HEK293 (cell line): ENCODE measurements around the gene GGNBP2.
A peak's percentile ranks its signal among the peaks of the same experiment; 100 is the strongest.

ENCODE experiments used
- CTCF ChIA-PET: fragments of 350-600 bp; formaldehyde crosslinking; extraction: SDS; loops from one replicate; lab custom pipeline; 2021; ENCODE audit warnings: antibody characterized with exemption; lab: Yijun Ruan, JAX
- POLR2A ChIA-PET: fragments of 300-600 bp; formaldehyde crosslinking; extraction: SDS; loops from one replicate; lab custom pipeline; 2020; ENCODE audit warnings: antibody characterized with exemption, inconsistent platforms; lab: Yijun Ruan, JAX
- H3K27ac ChIP-seq: fragments of 200-500 bp; sonication (Bioruptor generic); 2 replicates; pipeline ENCODE4 v1.5.1; 2014; ENCODE audit warnings: low read depth, low read length, control low read depth, inconsistent platforms; ENCODE audit errors: extremely low read depth
- H3K36me3 ChIP-seq, 2 experiments: fragments of 200-500 bp in 1 of 2; sonication (Bioruptor generic) in 1 of 2; 1 replicate in 1 of 2; 2 replicates in 1 of 2; pipeline ENCODE4 v1.5.1; 2014 to 2017; ENCODE audit warnings: inconsistent platforms in 2 of 2, low read length in 2 of 2; ENCODE audit not compliant: control insufficient read depth in 2 of 2, insufficient read depth in 1 of 2
- H3K4me1 ChIP-seq: fragments of 200-500 bp; sonication (Bioruptor generic); 2 replicates; pipeline ENCODE4 v1.5.1; 2014; ENCODE audit warnings: mild to moderate bottlenecking, low read length, inconsistent platforms; ENCODE audit not compliant: control insufficient read depth, insufficient read depth
- H3K4me3 ChIP-seq: 2 replicates; pipeline ENCODE4 v1.5.1; 2011; ENCODE audit warnings: low read depth, mild to moderate bottlenecking, control low read depth, low read length, moderate library complexity
- H3K9me3 ChIP-seq: fragments of 200-500 bp; sonication (Bioruptor generic); 2 replicates; pipeline ENCODE4 v1.5.1; 2014; ENCODE audit warnings: low read depth, low read length, inconsistent platforms; ENCODE audit not compliant: control insufficient read depth, insufficient read depth
- EGR2 ChIP-seq: fragments of 450-650 bp; formaldehyde crosslinking; IDR thresholded peaks from 2 replicates; pipeline ENCODE4 v1.5.1; 2016; ENCODE audit warnings: low read depth, missing biosample characterization, missing genetic modification characterization
- FEZF1 ChIP-seq: fragments of 450-650 bp; formaldehyde crosslinking; IDR thresholded peaks from 2 replicates; pipeline ENCODE4 v1.5.1; 2016; ENCODE audit warnings: missing biosample characterization, missing genetic modification characterization
- KLF1 ChIP-seq: fragments of 450-650 bp; formaldehyde crosslinking; IDR thresholded peaks from 2 replicates; pipeline ENCODE4 v1.5.1; 2016; ENCODE audit warnings: missing biosample characterization, missing genetic modification characterization
- KLF10 ChIP-seq: fragments of 450-650 bp; IDR thresholded peaks from 2 replicates; pipeline ENCODE4 v1.5.1; 2018; ENCODE audit warnings: missing biosample characterization, mild to moderate bottlenecking, missing genetic modification characterization
- MZF1 ChIP-seq: fragments of 450-650 bp; formaldehyde crosslinking; IDR thresholded peaks from 2 replicates; pipeline ENCODE4 v1.5.1; 2017; ENCODE audit warnings: missing biosample characterization, missing genetic modification characterization, borderline replicate concordance
- SETDB1 ChIP-seq: IDR thresholded peaks from one replicate; pipeline ENCODE4 v1.6.1; 2017; ENCODE audit warnings: mild to moderate bottlenecking, low read length, moderate library complexity, mixed read lengths; ENCODE audit not compliant: insufficient read length
- SP3 ChIP-seq: fragments of 450-650 bp; formaldehyde crosslinking; IDR thresholded peaks from 2 replicates; pipeline ENCODE4 v1.5.1; 2016; ENCODE audit warnings: missing biosample characterization, missing genetic modification characterization
- YY2 ChIP-seq: fragments of 450-650 bp; formaldehyde crosslinking; IDR thresholded peaks from 2 replicates; pipeline ENCODE4 v1.5.1; 2016; ENCODE audit warnings: missing biosample characterization, missing genetic modification characterization
- ZBTB17 ChIP-seq: fragments of 450-650 bp; formaldehyde crosslinking; IDR thresholded peaks from 2 replicates; pipeline ENCODE4 v1.5.1; 2016; ENCODE audit warnings: missing biosample characterization, missing genetic modification characterization
- ZBTB20 ChIP-seq: fragments of 450-650 bp; formaldehyde crosslinking; IDR thresholded peaks from 2 replicates; pipeline ENCODE4 v1.5.1; 2016; ENCODE audit warnings: missing biosample characterization, missing genetic modification characterization
- ZFHX2 ChIP-seq: fragments of 450-650 bp; formaldehyde crosslinking; conservative IDR thresholded peaks from 2 replicates; pipeline ENCODE4 v1.5.1; 2016; ENCODE audit warnings: missing biosample characterization, missing genetic modification characterization
- ZFP37 ChIP-seq: fragments of 450-650 bp; formaldehyde crosslinking; IDR thresholded peaks from 2 replicates; pipeline ENCODE4 v1.5.1; 2016; ENCODE audit warnings: missing biosample characterization, missing genetic modification characterization
- ZNF202 ChIP-seq: fragments of 450-650 bp; formaldehyde crosslinking; IDR thresholded peaks from 2 replicates; pipeline ENCODE4 v1.5.1; 2016; ENCODE audit warnings: missing biosample characterization, missing genetic modification characterization, borderline replicate concordance
- ZNF341 ChIP-seq: fragments of 450-650 bp; formaldehyde crosslinking; IDR thresholded peaks from 2 replicates; pipeline ENCODE4; 2016; ENCODE audit warnings: low read depth, missing biosample characterization, missing genetic modification characterization
- ZNF391 ChIP-seq: fragments of 450-650 bp; formaldehyde crosslinking; IDR thresholded peaks from 2 replicates; pipeline ENCODE4 v1.5.1; 2016; ENCODE audit warnings: low read depth, missing biosample characterization, missing genetic modification characterization, borderline replicate concordance
- ZNF501 ChIP-seq: fragments of 450-650 bp; formaldehyde crosslinking; IDR thresholded peaks from 2 replicates; pipeline ENCODE4 v1.5.1; 2016; ENCODE audit warnings: missing biosample characterization, missing genetic modification characterization
- ZNF560 ChIP-seq: fragments of 450-650 bp; formaldehyde crosslinking; IDR thresholded peaks from 2 replicates; pipeline ENCODE4 v1.5.1; 2017; ENCODE audit warnings: missing biosample characterization, missing genetic modification characterization, borderline replicate concordance
- ZNF600 ChIP-seq: fragments of 450-650 bp; formaldehyde crosslinking; IDR thresholded peaks from 2 replicates; pipeline ENCODE4 v1.5.1; 2016; ENCODE audit warnings: missing biosample characterization, missing genetic modification characterization
- ZNF660 ChIP-seq: fragments of 450-650 bp; IDR thresholded peaks from 2 replicates; pipeline ENCODE4 v1.5.1; 2018; ENCODE audit warnings: missing biosample characterization, mild to moderate bottlenecking, missing genetic modification characterization
- ZNF776 ChIP-seq: fragments of 450-650 bp; formaldehyde crosslinking; IDR thresholded peaks from 2 replicates; pipeline ENCODE4 v1.5.0; 2017; ENCODE audit warnings: missing biosample characterization, missing genetic modification characterization, borderline replicate concordance
- ZNF791 ChIP-seq: fragments of 450-650 bp; formaldehyde crosslinking; IDR thresholded peaks from 2 replicates; pipeline ENCODE4 v1.5.1; 2016; ENCODE audit warnings: missing biosample characterization, missing genetic modification characterization
- TF ChIP-seq, protein P1 (sequence below): fragments of 450-650 bp; formaldehyde crosslinking; IDR thresholded peaks from 2 replicates; pipeline ENCODE4 v1.5.1; 2016; ENCODE audit warnings: missing biosample characterization, missing genetic modification characterization
- TF ChIP-seq, protein P2 (sequence below): IDR thresholded peaks from 2 replicates; pipeline ENCODE4 v1.6.1; 2011; ENCODE audit warnings: mild to moderate bottlenecking, low read depth, low read length, borderline replicate concordance
- TF ChIP-seq, protein P3 (sequence below): fragments of 450-650 bp; formaldehyde crosslinking; IDR thresholded peaks from 2 replicates; pipeline ENCODE4 v1.5.1; 2017; ENCODE audit warnings: missing biosample characterization, missing genetic modification characterization
- TF ChIP-seq, protein P4 (sequence below): fragments of 450-650 bp; formaldehyde crosslinking; IDR thresholded peaks from 2 replicates; pipeline ENCODE4 v1.5.1; 2016; ENCODE audit warnings: missing biosample characterization, missing genetic modification characterization
- TF ChIP-seq, protein P5 (sequence below): fragments of 450-650 bp; formaldehyde crosslinking; conservative IDR thresholded peaks from 2 replicates; pipeline ENCODE4 v1.5.1; 2016; ENCODE audit warnings: low read depth, missing biosample characterization, missing genetic modification characterization

Gene GGNBP2

DNA sequence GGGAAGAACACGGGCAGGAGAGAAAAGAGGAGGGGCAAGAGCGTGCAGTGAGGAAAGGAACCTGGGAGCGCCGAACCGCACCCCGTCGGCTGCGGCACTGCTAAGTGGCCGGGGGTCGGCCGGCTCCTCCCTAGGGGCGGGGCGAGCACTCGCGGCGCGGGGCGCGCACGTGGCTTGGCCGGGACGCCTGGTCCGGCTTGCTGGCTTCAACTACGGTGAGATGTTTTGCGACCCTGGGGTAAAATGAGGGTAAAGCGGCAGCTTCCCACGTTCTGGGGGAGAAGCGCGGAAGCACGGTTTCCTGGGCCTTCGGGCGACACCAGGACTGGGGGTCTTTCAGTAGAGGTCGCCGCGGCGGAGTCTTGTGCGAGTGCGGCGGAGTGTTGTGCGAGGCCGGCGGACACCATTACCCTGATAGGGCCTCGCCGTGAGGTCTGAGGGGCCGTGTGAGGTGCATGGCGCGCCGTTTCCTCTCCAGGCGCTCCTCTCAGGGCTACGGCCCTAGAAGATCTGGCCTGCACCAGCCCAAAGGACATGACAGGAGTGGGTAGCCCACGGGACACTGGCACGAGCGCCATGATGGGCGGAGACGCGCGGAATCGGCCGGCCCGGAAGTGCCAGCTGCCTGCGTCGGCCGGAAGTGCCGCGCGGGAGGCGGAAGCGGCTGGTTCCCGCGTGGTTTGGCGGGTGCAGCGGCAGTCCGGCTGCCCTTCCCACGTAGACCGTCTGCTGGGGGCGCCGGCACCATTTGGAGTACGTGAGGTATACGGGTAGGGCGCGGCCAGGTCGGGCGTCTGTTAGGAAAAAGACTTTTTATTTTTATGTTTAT is 9.7 kb upstream of the GGNBP2 start, which contains the start of the genes MYO19 and PIGW:
TSS of gene MYO19 (minus strand) at position 29 of the 829 bp plus-strand sequence. CDS start 2,330 bp downstream, outside the sequence.
TSS of gene PIGW (plus strand) at position 148 of the 829 bp plus-strand sequence. CDS start 2,115 bp downstream, outside the sequence.
- H3K27ac ChIP-seq: peak within 1 kb of the TSS; percentile 94
- no peaks in the 10 kb centered on the region for H3K9me3 ChIP-seq
- H3K4me3 ChIP-seq: peak within 1 kb of the TSS; percentile 91
- H3K36me3 ChIP-seq: peaks cover 51 to 57% of the 10 kb centered on the region in 2 experiments
- ChIA-PET POLR2A (interaction anchor here (0.6 to 4.5 kb wide), 10 partner anchors 9 to 68 kb away, joined by 3 to 81 read pairs (median 3); partner anchors contain the start of genes DHRS11, GGNBP2 and MRM1), CTCF (interaction anchor here (0.5 to 2.0 kb wide), 12 partner anchors 8 to 559 kb away, joined by 3 to 15 read pairs (median 4); partner anchors contain the start of gene MRM1)
- 0 out of 2 replicates have a peak, but pooled peaks cover 3% of the 10 kb centered on the region for H3K4me1 ChIP-seq
- TF ChIP-seq ZNF776 (tag by site-specific recombination): no peak
- TF ChIP-seq ZNF501 (tag by site-specific recombination): peak; percentile 67; the same call in 1 of the 2 replicates
- no peak for TF ChIP-seq ZNF560 (tag by site-specific recombination)
- peak; percentile 43 for TF ChIP-seq EGR2
- TF ChIP-seq, protein P1, sequence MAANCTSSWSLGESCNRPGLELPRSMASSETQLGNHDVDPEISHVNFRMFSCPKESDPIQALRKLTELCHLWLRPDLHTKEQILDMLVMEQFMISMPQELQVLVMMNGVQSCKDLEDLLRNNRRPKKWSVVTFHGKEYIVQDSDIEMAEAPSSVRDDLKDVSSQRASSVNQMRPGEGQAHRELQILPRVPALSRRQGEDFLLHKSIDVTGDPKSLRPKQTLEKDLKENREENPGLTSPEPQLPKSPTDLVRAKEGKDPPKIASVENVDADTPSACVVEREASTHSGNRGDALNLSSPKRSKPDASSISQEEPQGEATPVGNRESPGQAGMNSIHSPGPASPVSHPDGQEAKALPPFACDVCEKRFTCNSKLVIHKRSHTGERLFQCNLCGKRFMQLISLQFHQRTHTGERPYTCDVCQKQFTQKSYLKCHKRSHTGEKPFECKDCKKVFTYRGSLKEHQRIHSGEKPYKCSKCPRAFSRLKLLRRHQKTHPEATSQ: peak; percentile 41; the same call in 1 of the 2 replicates
- TF ChIP-seq KLF10 (tag by site-specific recombination): peak; percentile 31; the same call in 1 of the 2 replicates
- TF ChIP-seq MZF1 (tag by site-specific recombination): no peak
- TF ChIP-seq ZNF600: peak; percentile 43
- peak; percentile 92 for TF ChIP-seq YY2 (tag by site-specific recombination)
- TF ChIP-seq, protein P2, sequence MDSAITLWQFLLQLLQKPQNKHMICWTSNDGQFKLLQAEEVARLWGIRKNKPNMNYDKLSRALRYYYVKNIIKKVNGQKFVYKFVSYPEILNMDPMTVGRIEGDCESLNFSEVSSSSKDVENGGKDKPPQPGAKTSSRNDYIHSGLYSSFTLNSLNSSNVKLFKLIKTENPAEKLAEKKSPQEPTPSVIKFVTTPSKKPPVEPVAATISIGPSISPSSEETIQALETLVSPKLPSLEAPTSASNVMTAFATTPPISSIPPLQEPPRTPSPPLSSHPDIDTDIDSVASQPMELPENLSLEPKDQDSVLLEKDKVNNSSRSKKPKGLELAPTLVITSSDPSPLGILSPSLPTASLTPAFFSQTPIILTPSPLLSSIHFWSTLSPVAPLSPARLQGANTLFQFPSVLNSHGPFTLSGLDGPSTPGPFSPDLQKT: peak; percentile 40; the same call in 1 of the 2 replicates
- peak; percentile 79 for TF ChIP-seq SETDB1
- TF ChIP-seq ZNF341 (tag by site-specific recombination): peak; percentile 73
- TF ChIP-seq ZBTB20 (tag by site-specific recombination): no peak; the same call in 1 of the 2 replicates
- no peak for TF ChIP-seq ZNF202 (tag by site-specific recombination)
- TF ChIP-seq ZBTB17 (tag by site-specific recombination): peak; percentile 96
- peak; percentile 78 for TF ChIP-seq SP3
- peak; percentile 71 for TF ChIP-seq ZNF660 (tag by site-specific recombination)
- peak; percentile 57 for TF ChIP-seq KLF1 (tag by site-specific recombination)
- 0 out of 2 replicates have a peak, but pooled peaks have one; percentile 59 for TF ChIP-seq ZFP37 (tag by site-specific recombination)
- peak; percentile 78 for TF ChIP-seq FEZF1 (tag by site-specific recombination)
- peak; percentile 72 for TF ChIP-seq ZFHX2 (tag by site-specific recombination)
- TF ChIP-seq, protein P3, sequence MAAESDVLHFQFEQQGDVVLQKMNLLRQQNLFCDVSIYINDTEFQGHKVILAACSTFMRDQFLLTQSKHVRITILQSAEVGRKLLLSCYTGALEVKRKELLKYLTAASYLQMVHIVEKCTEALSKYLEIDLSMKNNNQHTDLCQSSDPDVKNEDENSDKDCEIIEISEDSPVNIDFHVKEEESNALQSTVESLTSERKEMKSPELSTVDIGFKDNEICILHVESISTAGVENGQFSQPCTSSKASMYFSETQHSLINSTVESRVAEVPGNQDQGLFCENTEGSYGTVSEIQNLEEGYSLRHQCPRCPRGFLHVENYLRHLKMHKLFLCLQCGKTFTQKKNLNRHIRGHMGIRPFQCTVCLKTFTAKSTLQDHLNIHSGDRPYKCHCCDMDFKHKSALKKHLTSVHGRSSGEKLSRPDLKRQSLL (tag by site-specific recombination): peak; percentile 32; the same call in 1 of the 2 replicates
- TF ChIP-seq, protein P4, sequence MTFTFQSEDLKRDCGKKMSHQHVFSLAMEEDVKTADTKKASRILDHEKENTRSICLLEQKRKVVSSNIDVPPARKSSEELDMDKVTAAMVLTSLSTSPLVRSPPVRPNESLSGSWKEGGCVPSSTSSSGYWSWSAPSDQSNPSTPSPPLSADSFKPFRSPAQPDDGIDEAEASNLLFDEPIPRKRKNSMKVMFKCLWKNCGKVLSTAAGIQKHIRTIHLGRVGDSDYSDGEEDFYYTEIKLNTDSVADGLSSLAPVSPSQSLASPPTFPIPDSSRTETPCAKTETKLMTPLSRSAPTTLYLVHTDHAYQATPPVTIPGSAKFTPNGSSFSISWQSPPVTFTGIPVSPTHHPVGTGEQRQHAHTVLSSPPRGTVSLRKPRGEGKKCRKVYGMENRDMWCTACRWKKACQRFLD (tag by site-specific recombination): peak; percentile 76; the same call in 1 of the 2 replicates
- TF ChIP-seq, protein P5, sequence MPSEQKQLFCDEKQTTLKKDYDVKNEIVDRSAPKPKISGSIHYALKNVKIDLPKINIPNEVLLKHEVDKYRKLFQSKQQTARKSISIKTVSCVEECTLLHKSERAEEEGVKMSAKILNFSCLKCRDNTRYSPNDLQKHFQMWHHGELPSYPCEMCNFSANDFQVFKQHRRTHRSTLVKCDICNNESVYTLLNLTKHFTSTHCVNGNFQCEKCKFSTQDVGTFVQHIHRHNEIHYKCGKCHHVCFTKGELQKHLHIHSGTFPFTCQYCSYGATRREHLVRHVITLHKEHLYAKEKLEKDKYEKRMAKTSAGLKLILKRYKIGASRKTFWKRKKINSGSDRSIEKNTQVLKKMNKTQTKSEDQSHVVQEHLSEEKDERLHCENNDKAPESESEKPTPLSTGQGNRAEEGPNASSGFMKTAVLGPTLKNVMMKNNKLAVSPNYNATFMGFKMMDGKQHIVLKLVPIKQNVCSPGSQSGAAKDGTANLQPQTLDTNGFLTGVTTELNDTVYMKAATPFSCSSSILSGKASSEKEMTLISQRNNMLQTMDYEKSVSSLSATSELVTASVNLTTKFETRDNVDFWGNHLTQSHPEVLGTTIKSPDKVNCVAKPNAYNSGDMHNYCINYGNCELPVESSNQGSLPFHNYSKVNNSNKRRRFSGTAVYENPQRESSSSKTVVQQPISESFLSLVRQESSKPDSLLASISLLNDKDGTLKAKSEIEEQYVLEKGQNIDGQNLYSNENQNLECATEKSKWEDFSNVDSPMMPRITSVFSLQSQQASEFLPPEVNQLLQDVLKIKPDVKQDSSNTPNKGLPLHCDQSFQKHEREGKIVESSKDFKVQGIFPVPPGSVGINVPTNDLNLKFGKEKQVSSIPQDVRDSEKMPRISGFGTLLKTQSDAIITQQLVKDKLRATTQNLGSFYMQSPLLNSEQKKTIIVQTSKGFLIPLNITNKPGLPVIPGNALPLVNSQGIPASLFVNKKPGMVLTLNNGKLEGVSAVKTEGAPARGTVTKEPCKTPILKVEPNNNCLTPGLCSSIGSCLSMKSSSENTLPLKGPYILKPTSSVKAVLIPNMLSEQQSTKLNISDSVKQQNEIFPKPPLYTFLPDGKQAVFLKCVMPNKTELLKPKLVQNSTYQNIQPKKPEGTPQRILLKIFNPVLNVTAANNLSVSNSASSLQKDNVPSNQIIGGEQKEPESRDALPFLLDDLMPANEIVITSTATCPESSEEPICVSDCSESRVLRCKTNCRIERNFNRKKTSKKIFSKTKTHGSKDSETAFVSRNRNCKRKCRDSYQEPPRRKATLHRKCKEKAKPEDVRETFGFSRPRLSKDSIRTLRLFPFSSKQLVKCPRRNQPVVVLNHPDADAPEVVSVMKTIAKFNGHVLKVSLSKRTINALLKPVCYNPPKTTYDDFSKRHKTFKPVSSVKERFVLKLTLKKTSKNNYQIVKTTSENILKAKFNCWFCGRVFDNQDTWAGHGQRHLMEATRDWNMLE (tag by site-specific recombination): peak; percentile 80
- TF ChIP-seq ZNF391 (tag by site-specific recombination): peak; percentile 13; the same call in 1 of the 2 replicates
- TF ChIP-seq ZNF791 (tag by site-specific recombination): no peak
